GM19372 (cell line): ENCODE data around the gene TBC1D14.
"Not testable (repeated sequence)": the region's sequence is repeated elsewhere in the genome, so short reads cannot be mapped to it uniquely, and the experiment has no call there.

Experiments used
- ATAC-seq: cut with Tn5 transposase; IDR thresholded peaks from one replicate; pipeline ENCODE4 v1.9.1; 2021; ENCODE audit warnings: mild to moderate bottlenecking, low read depth, moderate library complexity; ENCODE audit not compliant: unreplicated experiment

The TBC1D14 gene

DNA sequence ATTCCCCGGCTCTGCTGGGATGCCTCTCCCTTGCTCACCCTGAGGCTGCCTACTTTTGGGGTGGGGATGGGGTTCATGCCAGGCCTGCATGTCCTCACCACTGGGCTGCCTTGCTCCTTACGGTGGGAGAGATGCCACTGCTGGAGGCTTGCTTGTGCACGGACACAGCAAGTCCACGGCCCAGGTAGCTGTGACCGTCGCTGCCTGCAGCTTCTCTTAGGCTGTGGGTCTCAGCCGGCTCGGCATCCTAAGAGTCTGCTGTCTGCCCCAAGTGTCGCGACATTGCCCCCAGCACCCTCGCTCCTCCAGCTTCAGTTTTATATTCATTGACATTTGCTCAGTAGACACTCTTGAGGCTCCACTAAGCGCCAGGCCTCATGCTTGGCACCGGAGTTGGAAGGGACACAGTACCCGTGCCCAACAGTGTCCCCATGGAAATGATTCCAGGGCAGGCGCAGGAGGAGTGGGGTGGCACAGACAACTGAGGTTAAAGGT, 58.3 kb downstream of the TBC1D14 start:
- no peak for ATAC-seq

DNA sequence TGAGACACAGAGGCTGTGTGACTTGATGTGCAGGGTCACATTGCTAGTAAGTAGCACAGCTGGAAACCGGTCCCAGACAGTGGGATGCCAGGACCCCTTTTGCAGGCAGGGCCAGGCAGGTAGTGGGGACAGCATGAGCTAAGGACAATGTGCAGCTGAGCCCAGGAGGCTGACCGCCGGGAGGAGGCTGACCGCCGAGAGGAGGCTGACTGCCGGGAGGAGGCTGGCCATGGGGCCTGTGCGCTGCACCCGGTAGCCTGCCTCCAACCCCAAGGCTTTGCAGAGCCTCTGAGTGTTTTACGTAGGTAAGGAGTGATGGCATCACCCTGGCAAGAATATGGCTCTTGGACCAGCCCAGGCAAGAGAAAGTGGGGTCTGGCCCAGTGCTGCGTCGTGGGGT, 58.9 kb downstream of the TBC1D14 start:
- no peak for ATAC-seq

DNA sequence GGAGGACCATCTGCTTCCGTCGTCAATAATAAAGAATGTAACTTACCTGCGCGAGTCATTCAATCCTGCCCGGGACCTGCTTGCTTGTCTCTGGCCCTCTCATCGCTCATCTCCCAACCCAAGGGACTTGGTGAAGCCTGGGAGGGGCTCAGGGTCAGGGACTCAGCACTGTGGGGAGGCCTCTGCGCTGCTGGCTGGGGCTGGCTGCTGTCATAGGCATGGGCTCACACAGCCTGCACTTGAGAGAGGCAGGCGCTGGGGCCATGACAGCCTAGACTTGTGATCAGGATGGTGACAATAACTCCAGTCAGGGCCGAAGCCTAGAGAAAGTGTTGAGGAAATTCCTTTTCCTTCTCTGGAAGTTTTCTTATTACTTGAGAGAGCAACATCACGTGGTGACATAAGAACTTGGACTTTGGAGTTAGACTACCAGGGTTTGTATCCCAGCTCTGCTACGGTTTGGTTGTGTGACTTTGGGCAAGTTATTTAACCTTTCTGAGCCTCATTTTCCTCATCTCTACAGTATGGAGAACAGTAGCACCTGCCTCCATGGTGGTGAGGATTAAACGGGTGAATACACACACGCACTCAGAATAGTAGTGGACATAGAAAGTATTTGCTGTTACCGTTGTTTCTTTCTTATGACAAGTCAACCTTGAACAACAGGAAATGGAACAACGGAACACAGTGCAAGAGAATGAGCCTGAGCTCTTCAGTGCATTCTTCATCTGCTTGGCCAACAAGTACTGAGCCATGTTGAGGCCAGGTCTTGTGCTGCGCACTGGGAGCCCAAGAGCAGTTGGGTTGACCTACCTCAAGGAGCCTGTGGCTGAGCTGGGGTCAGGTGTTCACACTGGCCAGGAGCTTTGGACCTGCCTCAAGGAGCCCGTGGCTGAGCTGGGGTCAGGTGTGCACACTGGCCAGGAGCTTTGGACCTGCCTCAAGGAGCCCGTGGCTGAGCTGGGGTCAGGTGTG, 60.5 kb downstream of the TBC1D14 start:
- peak; percentile 83 for ATAC-seq

DNA sequence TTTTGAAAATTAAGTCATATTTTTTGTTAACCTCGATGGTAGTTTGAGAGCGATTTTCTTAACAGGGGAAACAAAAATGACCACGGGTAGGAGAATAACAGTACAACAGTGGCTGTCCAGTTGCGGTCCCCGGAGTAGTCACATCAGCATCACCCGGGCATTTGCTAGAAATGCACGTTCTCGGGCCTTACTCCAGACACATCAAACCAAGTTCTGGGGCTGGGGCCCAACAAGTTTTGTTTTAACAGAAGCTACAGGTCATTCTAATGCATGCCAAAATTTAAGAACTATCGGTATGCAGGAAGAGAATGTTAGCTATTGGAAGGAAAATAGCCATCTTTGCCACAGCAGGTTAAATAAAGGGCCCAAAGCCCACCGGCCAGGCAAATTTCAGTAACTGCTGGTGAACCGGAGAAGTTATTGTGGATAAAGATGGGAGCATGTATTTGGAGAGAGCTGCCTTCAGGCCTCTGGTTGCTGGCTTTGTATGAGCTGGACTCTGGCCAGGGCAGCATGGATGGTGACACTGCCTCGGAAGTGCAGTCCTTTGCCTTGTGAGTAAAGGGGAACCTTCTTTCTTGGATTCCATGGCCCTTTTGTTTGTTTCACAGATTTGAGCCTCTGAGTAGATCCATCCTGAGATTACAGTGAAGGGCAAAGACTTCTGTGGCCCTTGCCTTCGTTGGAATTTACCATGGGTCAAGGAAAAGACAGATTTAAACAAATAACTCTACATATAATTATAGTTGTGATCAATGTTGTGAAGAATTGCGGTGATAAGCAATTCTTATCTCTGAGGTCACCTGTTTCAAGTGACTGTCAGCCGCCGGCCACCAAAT, 62.1 kb downstream of the TBC1D14 start:
- ATAC-seq, result no peak

DNA sequence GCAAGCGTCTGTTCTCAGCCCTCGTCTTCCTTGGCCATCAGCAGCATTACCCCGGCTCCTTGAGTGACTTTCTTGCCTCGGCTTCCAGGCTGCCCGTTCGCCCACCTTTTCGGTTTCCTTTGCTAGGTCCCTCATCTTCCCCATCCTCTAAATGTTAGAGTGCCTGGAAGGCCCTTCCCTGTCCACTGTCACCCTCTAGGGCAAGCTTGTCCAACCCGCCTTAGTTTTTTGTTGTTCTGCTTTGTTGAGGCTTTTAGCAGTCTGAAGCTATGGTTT, 62.7 kb downstream of the TBC1D14 start:
- no peak for ATAC-seq

DNA sequence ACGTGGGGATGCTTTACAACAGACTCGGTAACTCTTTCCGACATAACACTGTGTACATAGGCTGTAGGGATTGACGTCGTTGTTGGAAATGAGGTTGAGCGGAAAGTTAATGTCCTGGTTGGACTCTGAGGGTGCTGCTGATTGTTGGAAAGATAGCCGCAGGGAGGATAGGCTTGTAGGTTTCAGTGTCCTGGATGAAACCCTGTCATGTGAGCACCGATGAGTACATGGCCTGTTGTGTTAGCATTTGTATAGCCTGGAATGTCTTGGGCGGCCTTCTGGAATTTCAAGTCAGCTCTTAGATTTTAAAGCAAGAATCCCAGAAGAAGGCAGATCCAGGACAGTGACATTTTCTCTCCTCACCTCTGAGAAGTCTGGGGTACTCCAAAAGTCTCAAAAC, 63.3 kb downstream of the TBC1D14 start:
- ATAC-seq, result no peak

DNA sequence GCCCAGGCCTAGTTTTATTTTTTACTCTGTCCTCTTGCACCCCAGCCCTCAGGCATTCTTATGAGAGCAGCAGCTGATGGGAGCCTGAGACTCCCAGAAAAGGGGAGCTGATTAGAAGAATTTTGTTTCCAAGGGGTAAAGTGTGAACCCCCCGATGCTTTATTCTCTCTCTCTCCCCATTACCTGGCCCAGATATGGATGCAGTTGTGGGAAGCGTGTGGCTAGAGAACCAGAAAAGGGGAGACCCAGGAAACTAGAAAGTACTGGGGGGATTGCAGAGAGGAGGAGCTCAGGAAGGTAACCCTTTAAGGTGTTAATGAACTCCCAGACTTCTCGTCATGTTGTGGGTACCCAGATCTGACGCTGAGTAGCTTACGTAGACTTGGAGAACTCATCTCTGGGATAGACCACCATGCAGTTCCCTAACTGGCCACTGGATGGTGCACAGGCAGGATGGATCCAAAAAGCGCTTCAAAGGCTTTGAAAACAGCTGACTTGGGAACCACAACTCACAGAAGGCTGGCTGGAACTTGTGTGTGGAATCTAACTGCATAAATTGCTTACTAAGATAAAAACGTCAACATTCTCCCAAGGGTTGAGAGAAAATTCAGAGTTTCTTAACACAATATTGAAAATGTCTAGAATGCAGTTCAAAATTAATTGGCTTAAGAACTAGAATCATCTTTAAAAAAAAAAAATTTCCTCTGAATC, 64.7 kb downstream of the TBC1D14 start:
- no peak for ATAC-seq

DNA sequence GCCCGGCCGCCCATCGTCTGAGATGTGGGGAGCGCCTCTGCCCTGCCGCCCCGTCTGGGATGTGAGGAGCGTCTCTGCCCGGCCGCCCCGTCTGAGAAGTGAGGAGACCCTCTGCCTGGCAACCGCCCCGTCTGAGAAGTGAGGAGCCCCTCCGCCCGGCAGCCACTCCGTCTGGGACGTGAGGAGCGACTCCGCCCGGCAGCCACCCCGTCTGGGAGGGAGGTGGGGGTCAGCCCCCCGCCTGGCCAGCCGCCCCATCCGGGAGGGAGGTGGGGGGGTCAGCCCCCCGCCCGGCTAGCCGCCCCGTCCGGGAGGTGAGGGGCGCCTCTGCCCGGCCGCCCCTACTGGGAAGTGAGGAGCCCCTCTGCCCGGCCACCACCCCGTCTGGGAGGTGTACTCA, 68.2 kb downstream of the TBC1D14 start:
- not testable (repeated sequence) for ATAC-seq

DNA sequence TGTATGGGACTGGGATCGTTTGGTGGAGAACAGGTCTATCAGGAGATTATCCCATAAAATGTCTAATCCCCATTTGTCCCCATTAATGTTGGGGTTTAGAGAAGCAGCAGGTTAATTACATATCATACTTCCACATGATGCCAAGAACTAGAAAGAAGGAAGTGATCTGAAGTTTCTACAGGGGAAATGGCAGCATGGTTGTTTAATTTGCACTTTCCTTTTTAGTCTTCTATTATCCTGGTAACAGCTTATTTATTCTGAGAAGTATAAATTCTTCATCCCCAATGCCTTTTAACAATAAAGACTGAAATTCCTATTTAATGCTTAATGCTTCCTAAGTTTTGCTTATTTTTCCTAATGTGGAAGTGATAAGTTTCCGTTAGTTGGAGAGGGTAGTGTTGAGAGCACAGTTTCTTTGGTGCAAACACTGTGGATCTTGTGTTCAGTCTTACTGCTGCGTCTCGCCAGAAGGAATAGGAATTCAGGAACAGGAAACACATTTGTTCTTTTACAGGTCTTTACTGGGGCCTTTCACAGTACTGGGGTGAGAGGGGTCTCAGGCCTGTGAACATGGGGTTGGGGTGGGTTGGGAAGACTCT, 74.0 kb downstream of the TBC1D14 start:
- ATAC-seq, result no peak

DNA sequence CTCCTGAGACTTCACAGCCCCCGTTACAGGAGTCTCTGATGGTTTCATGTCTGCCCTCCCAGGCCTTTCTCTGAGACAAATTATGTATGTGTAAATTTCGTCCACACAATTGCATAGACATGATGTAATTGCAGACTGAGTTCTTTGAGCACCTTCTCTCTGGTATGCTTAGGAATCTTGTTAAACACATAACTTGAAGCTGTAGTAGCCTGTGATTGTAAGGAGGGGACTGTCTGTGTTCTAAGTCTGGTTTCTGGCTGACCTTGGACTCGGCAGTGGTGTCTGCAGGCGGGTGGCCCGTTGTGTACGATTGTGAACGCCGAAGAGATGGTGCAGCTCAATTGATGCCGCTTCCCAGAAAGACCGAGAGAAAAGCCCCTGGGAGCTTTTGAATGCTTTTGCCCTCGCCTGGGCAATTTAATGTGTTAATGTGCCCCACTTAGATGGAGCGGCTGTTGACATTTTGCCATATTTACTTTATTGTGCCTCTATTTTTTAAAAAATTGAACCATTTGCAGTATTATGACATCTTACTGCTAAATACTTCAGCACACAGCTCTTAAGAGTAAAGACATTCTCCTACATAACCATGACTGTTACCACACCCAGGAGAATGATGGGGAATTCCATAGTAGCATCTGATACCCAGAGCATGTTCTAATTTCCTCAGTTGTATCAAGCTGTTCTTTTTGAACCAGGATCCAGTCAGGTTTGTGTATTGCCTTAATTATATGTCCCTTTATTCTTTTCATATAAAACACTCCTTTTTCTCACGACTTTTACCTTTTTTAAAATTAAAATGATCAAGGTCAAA, 75.2 kb downstream of the TBC1D14 start:
- no peak for ATAC-seq

DNA sequence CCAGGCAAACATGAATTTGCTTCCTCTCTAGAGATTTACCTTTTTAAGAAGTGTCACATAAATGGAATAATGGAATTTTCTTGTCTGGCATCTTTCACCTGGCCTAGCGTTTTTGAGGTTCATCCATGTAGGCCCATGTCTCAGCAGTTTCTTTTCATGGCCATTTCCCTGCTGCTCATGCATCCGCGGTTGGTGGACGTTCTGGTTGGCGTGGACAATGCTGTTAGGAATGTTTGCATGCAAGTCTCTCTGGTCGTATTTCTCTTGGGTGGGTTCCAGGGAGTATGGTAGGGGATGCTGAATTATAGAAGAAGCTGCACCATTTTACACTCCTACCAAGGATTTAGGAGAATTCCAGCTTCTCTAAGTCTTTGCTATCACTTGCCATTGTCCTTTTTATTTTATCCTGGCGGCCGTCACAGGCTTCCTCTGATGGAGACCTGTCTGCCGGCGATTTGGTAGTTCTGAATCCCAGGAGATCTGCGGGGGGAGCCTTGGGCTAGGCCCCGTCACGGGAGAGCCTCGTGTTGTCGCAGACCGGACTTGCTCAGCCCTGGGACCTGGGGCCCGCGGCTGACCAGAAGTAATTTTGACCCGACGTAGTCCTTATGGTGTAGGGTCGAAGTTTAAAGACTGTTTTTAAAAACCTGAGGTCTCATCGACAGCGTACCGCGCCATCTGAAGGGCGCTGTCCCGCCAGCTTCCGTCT, 76.6 kb downstream of the TBC1D14 start:
- peak; percentile 15 for ATAC-seq

DNA sequence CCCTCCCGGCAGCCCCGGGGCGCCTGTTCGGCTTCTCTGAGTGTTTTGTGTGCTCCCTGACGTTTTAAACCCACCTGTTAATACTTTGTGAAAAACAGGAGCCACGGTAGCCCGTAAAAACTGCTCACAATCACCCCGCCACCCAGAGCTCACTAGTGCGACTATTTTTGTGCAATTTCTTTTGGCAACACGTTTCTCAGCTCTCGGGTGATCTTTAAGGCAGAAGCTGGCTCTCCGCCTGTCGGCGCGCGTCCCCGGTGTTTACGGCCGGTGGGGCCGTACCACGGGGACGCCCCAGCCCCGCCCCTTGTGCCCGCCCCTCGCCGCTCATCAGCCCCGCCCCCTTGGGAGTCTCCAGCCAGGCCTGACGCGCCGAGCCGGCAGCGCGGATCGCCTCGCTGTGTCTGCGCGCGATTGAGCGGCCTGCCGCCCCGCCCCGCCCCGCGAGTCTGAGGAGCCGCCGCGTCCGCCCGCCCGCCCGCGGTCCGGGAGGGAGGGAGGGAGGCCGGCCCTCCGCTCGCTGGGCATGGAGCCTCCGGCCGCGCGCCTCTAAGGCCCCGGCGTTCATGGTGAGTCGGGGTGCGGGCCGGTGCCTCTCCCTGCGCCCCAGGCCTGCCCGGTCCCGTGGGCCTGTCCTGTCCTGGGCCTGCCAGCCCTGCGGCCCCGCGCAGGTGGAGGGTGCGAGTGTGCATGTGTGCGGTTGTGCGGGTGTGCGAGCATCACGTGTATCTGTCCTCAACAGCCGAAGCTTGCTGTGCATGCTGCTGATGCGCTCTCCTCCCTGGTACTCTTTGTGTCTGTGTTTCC, 77.4 kb downstream of the TBC1D14 start:
- peak; percentile 82 for ATAC-seq

DNA sequence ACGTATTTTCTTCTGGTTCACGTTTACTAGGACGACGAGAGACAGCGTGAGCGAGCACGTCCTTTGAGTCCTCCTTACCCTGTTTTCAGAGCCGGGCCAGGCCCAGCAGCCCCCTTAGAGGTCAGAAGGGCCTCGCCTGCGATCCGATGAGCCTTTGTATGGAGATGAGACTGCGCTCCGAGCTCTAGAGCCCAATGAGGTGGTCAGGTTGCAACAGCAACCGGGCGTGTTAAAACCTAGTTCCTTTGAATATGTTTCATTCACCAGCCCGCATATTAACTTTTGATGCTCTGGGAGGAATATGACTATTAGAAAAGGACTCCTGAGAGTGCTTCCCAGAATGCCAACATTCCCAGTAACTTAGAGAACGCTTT, 77.9 kb downstream of the TBC1D14 start:
- peak; percentile 2 for ATAC-seq

DNA sequence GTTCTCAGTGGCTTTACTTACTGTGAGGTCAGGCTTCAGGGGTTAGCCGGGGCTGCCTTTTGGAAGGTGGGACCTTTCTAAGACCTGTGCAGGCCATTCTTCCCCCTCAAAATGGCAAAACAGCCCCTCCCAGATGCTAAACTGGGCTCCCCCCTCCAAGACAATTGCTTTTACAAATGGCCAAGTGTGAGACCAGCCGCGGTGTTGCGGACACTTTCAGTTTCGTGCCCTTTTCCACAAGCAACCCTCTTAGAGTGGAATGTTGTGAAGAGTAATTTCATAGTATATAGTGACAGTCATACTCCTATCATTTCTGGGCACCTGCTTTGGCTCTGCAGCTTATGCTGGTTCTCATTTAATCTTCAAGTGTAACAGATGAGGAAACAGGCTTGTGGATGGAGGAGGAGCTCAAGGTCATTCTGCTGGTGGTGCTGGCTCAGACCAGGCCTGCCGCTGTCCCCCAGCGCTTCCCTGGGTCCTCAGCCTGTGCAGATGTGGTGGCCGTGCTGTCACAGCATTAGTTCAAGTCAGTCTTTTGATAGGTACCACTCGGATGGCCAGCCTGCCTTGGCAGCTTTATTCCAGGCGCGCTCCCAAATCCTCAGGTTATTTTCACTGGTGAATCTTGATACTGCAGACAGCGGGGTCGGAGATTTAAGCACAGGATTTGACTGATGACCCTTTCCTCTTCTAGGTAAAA, 78.5 kb downstream of the TBC1D14 start:
- no peak for ATAC-seq

DNA sequence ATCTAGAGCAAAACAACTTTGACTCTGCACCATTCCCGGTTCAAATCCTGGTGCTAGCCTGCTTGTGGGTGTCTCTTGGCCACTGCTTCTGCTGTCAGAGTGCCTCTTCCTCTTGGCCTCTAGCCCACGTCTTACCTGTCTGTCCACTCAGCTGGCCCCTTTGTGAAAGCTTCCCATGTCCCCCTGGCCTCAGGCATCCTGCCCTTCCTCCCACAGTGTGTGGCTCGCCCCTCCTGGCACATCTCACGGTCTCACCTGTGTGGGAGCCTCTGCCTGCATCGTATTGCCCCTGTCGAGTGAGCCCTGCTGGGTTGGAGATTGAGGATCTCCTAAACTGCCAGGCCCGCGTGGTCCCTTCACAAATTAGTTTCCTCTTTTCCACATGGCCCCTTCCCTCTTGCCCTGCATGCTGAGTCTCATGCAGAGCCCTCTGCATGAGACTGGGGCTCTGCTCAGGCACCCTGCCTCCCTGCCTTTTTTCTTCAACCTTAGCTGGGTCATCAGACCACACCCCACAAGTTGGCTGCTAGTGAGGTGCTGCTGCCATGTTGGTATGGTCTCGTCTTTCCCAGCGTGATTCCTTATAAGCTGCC, 79.8 kb downstream of the TBC1D14 start:
- ATAC-seq, result no peak

DNA sequence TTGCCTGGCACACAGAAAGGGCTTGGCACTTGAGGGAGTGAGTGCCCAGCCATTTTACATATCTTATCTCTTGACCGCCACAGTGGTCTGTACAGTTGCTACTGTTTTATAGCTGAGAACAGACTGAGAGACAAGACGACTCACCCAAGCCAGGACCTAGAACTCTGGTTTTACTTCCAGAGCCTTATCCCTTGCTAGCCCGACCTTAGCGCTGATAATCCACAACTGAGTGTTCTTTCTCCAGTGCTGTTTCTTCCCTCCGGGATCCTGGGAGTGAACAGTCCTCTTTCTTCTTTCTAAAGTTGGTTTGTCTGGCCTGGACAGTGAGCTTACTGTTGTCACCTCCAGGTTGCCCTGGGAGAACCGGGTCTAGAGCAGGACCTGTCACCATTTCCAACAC, 81.0 kb downstream of the TBC1D14 start:
- ATAC-seq, result no peak

DNA sequence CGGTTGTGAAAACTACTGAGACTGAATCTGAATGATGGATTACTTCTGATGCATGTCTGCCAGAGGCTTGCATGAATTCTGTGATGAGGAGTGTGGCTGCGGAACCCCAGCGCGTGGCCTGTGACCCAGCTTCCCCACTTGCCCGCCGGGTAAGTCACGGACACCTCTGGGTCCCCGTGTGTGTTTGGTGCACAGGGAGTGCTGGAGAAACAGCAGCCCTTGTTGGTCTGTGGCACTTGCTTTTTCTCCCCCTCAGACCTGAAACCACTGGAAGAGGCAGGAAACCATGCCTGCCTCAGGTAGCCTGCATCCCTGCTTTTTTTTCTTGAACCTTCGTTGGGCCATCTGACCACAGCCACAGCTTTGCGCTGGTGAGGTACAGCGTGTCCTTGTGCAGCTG, 81.6 kb downstream of the TBC1D14 start:
- ATAC-seq, result no peak
